AG04450 (cell line): ENCODE results near the gene CACNA1C. TPM values are rescaled to one million over a fixed set of nuclear protein-coding genes. Genes with fewer than 3 reads are reported as not detected.

Experiments used
- CTCF ChIA-PET: fragments of 300-600, 350-600 bp; formaldehyde crosslinking; extraction: SDS; loops from one replicate; lab custom pipeline; 2022; ENCODE audit warnings: antibody characterized with exemption, inconsistent platforms; lab: Charles Lee
- POLR2A ChIA-PET: fragments of 350-600 bp; formaldehyde crosslinking; extraction: SDS; loops from one replicate; lab custom pipeline; 2021; ENCODE audit warnings: antibody characterized with exemption, inconsistent platforms; lab: Yijun Ruan, JAX
- DNase-seq: peaks from one replicate; pipeline ENCODE4 v3.0.0-alpha.2; 2011; ENCODE audit warnings: low read depth, low spot score
- H3K27ac ChIP-seq: one replicate; pipeline ENCODE4 v1.5.1; 2012; ENCODE audit warnings: low read depth, low read length, control low read depth
- H3K27me3 ChIP-seq: one replicate; pipeline ENCODE4 v1.6.0; 2012; ENCODE audit warnings: low read length; ENCODE audit not compliant: control insufficient read depth, insufficient read depth
- H3K4me3 ChIP-seq: 2 replicates; pipeline ENCODE4 v1.5.1; 2011; ENCODE audit warnings: mild to moderate bottlenecking, low read depth, low read length, control low read depth
- H3K9me3 ChIP-seq: 2 replicates; pipeline ENCODE4 v1.5.1; 2012; ENCODE audit warnings: low read length; ENCODE audit not compliant: control insufficient read depth, insufficient read depth
- polyA plus RNA-seq: library from polyadenylated mRNA; depleted of rRNA; stranded (reverse); fragments of >200 nt; gene quantifications from 2 replicates; pipeline ENCODE4 v1.2.3, GENCODE V29; 2011
- TF ChIP-seq, protein P1 (sequence below): IDR thresholded peaks from 2 replicates; pipeline ENCODE4 v1.5.1; 2011; ENCODE audit warnings: low read depth, low read length, control low read depth, inconsistent platforms

Gene CACNA1C
- polyA plus RNA-seq, 1 experiment, result 5.9 TPM

DNA sequence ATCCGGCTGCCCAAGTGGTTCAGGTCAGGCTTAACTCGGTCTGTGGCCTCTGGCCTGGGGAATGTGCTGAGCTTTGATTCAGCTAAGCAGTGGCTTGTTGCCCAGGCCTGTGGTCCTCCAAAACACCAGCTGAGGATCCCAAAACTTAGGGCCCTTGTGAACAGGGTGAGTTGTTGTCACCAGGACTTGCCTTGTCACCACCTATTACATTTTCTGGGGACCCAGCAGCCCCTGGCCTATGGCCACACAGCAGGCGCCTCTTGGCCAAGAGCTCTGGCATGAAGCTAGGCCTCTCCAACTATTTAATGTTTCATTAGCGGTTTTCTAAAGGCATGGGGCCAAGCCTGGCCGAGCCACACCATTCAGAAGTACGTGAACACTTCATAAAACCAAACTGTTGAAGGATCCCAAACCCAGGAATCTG is 343.7 kb downstream of the CACNA1C start:
- DNase-seq, result no peak
- CTCF ChIA-PET, result interaction anchor here (0.7 to 1.9 kb wide), 4 partner anchors 36 to 456 kb away, joined by 3 to 6 read pairs (median 5); no protein-coding TSS in a partner anchor
- Histone ChIP-seq H3K27ac (no peak overlapping the region), H3K4me3 (no peak overlapping the region), H3K9me3 (peaks cover 8% of the 10 kb centered on the region; the same call in 1 of the 2 replicates), H3K27me3 (no peaks in the 10 kb centered on the region)
- POLR2A ChIA-PET, result interaction anchor here (0.9 kb wide), 1 partner anchor 402 kb away, joined by 3 read pairs; no protein-coding TSS in a partner anchor
- TF ChIP-seq, protein P1, sequence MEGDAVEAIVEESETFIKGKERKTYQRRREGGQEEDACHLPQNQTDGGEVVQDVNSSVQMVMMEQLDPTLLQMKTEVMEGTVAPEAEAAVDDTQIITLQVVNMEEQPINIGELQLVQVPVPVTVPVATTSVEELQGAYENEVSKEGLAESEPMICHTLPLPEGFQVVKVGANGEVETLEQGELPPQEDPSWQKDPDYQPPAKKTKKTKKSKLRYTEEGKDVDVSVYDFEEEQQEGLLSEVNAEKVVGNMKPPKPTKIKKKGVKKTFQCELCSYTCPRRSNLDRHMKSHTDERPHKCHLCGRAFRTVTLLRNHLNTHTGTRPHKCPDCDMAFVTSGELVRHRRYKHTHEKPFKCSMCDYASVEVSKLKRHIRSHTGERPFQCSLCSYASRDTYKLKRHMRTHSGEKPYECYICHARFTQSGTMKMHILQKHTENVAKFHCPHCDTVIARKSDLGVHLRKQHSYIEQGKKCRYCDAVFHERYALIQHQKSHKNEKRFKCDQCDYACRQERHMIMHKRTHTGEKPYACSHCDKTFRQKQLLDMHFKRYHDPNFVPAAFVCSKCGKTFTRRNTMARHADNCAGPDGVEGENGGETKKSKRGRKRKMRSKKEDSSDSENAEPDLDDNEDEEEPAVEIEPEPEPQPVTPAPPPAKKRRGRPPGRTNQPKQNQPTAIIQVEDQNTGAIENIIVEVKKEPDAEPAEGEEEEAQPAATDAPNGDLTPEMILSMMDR, result no peak

DNA sequence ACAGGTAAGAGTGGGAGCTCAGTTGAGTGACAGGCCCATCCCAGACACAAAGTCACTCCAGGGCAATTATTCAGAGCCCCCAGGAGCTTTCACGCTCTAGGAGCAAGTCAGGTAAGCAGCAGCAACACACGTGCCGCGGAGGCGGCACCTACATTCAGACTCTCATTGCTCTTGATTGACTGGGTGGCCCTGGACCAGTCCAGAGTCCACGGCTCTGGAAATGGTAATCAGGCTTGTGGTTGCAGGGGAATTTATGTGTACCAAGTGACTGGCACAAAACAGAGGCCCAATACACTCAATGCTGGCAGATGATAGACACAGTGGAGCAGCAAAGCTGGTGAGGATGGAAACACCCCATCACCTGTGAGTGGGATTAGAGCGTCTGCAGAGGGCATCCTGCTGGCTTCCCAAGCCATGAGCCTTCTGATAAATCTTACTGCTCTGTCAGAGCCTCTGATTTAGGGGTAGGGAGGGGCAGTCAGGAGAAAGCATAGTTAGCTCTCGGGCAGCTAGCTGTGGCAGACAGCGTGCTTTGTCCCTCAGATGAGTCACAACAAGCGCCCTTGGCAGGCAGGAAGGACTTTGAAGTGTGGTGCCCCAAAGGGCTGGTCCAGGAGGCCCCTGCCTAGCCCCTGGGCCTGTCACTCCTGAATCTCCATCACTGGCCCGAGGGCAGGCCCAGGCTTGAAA is 344.7 kb downstream of the CACNA1C start:
- peaks cover 8% of the 10 kb centered on the region; the same call in 1 of the 2 replicates for H3K9me3 ChIP-seq
- H3K27ac ChIP-seq, result no peak overlapping the region
- DNase-seq, result no peak
- POLR2A ChIA-PET, result no interaction called here
- TF ChIP-seq, protein P1, result no peak
- CTCF ChIA-PET, result interaction anchor here (0.8 kb wide), 1 partner anchor 185 kb away, joined by 3 read pairs; no protein-coding TSS in a partner anchor
- no peak overlapping the region for H3K4me3 ChIP-seq
- H3K27me3 ChIP-seq, result no peaks in the 10 kb centered on the region

DNA sequence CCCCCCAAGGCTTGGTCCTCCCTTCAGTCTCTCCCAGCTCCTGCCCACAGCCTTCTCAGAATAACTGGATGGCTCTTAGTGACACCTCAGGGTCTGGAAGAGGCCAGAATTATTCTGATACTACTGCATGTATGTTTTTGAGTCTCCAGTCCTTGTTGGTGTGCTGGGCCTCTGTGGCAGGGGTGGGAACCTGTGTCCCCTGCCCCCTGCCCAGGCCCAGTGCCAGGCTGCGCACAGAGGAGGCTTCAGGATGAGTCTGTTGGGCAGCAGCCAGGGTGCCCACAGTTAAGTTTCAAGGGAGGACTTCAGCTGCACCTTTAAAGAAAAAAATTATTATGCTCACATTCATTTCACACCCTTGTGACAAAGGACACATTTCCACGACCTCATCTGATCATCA is 348.3 kb downstream of the CACNA1C start:
- Histone ChIP-seq H3K9me3 (peaks cover 8% of the 10 kb centered on the region; the same call in 1 of the 2 replicates), H3K4me3 (no peak overlapping the region), H3K27ac (no peak overlapping the region), H3K27me3 (no peaks in the 10 kb centered on the region)
- POLR2A ChIA-PET, result no interaction called here
- TF ChIP-seq, protein P1, result no peak
- DNase-seq, result no peak
- CTCF ChIA-PET, result no interaction called here

DNA sequence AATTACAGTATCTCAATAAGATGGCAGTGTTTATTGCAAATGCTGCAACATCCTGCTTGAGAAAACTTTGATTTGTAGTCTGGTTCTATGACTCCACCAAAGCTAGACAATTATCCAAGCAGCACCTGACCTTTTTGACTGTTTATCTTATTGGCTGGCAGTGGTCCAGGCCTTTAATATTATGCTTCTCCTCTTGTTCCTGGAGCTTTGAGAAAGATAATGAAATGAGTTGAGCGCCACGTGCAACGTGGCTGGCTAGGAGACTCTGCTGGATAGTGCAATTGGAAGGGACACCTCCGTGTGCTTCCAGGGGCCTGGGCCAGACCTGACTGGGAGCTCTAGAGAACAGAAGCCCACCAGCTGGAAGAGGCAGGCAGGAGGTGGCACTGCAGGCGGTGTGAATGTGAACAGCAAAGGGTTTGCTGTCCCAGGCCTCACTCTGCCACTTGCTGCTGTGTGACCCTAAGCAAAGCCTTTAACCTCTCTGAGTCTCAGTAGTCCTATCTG is 349.3 kb downstream of the CACNA1C start:
- Histone ChIP-seq H3K27ac (no peak overlapping the region), H3K9me3 (peaks cover 8% of the 10 kb centered on the region; the same call in 1 of the 2 replicates), H3K4me3 (no peak overlapping the region), H3K27me3 (no peaks in the 10 kb centered on the region)
- POLR2A ChIA-PET, result no interaction called here
- DNase-seq, result no peak
- TF ChIP-seq, protein P1, result no peak
- CTCF ChIA-PET, result interaction anchor here (1.0 kb wide), 1 partner anchor 462 kb away, joined by 3 read pairs; no protein-coding TSS in a partner anchor
